ENCODE measurements around the gene ARSB.
"Not testable (repeated sequence)": the region's sequence is repeated elsewhere in the genome, so short reads cannot be mapped to it uniquely, and the experiment has no call there.

The ARSB gene

DNA sequence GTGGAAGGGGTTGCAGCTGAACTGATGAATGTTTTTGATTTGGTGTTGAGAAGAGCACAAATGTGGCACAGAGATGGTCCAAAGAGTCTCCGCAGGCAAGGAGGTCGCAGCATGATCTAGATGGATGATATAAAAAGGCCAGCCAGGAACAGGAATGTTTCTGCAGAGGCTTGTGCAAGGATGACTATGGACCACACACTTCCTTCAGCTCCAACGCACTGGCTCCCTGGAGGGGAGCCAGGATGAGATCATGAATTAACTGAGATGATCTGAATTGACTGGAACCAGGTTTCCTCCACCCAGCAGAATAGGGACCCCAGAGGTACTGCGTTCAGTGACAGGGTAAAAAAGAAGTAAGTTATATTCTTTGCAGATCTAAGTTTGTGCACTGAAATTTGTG, 89.0 kb downstream of the ARSB start:
- DNase-seq: peak; percentile 37 to 52 (median 41)

DNA sequence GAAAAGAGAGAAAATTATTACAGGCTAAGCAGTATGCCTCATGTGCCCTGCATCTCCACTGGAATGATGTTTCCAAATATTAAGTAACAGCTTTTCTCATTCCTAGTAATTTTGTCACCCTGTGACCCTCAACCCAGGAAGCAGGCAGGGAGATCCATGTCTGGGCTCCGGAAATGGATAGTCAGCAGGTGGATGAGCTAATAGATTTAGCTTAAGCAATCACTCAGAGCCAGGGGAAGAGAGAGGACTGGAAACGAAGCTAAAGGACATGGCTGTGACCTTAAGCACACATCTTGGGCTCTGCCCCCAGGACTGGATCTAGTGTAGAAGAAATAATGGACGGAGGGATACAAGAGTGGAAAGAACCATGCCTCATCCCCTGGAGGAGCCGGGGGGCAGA, 89.5 kb downstream of the ARSB start:
- DNase-seq: peak in 1 of 3 donors; percentile 24

DNA sequence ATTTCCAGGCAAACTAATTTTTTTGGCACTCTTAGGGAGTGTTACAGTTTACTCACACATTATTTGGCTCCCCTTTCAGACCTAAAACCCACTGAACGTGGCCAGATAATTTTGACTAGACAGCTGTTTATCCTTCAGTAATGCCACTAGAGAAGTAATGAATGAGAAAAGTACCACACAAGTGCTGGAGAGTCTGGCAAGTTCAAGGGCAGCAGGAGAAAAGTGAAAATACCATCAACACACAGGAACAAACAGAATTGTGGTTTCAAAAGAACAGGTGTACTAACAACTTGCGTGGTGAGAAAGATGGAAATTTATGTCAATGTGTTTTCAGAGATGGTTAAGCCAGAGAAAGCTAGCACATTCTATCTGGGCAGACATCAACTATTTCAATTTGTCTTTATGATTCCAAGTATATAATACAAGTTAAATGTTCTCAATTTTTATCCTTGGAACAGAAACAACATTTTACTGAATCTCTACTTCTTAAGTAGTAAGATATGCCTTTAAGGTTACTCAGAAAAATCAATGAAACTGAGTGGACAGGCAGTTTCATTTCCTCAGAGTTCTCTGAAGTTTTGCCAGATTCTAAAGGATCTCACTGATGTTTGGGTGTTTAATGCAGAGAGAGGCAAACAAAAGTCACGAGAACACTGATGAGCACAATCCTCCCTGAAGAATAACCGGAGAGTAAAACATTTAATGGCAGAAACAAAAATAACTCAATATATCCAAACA, 91.0 kb downstream of the ARSB start:
- DNase-seq: peak in 2 of 3 donors; percentile 24 to 52

DNA sequence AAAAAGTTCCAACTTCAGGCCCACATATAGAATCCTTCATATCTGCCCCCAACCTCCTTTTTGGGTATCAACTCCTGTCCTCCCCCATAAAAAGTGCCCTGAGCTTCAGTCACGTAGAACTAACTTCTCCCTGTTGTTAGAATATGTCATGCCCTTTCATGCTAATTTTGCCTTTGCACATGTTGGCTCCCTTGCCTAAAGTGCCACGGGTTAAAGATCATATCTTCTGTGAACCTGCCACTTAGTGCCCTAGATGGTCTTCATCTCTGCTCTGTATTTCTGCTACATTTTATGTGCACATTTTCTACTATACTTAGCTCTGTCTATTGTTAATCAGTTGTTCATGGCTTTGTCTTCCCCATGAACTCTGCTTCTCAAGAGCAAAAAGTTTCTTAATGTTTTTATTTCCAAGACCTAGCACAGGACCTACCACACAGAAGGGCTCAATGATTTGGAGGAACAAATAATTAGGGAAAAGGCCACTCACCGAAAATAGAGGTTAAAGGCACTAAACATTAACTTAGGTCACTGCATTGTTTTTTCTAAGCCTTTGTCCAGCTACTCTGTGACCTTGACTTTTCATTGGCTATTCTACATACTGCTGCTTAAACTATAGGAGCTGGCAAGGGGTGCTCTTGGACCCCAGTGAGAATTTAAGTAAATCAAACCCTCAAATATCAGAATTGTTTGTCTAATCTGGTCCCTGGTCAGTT, 94.3 kb downstream of the ARSB start:
- DNase-seq: no peak

DNA sequence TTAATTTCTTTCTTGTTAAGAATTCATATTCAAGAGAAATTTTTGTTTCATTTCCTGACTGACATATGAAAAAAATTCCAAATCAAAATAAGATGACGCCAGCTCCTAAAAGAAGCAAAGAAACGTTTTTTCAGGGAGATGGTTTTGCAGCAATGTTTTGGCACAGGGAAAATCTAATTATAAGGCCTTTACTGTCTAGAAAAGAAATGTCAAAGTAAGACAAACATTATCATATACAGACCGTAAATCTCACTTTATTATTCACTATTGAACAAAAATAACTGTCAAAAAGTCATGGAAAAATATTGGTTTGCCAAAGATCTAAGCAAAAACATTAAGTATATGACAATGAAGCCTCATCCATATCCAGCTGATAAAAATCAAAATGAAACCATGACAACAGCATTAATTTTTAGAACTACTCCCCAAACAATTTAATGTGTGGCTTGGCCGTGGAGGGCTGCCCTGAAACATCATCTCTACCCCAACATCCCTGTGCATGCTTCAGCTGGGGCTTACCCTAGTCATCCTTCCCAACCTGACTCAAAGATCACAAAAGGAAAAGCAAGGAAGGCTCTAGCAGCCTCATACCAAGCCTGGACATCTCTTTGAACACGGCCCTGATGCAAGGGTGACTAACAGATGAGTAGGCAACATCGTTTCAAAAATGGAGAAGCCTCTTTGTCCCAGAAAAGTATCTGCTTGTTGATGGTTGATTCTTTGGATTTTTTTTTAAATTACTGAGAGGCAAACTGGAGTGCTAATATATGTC, 95.6 kb downstream of the ARSB start:
- peak; percentile 65 to 73 (median 67) for DNase-seq

DNA sequence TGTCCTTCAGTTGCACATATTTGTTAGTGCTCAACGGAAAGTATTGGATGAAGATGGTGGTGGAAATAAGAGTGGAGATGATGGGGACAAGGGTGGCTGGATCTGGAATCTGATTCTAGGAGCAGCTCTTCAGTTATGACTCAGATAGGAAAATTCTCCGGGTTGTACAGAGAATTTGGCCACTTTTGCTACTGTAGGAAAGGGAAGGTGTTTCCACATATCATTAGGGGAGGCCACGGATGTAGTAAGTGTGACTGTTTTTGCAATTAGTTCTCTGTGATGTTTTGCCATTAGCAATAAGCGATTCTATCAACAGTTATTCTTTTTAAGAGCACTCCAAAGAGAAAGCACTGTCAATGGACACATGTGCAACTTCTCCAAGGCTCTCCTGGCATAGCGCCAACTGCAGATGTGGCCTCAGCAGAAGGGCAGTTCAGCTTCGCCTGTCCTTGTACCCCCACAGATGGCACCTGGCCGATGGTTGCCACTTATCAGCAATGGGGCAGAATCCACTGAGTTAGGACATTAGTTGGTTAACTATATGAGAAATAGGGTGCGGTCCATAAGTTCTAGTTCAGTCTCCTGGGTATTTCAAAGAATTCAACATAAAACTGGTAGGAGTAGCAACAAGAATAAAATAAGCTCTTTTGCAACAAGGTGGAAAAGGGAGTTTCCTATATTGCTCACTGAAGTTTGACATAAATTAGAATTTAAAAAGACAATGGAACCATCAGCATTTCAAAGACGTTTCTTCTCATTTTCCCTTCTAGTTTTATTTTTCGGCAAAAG, 96.3 kb downstream of the ARSB start:
- DNase-seq: peak in 2 of 3 donors; percentile 27 to 38

DNA sequence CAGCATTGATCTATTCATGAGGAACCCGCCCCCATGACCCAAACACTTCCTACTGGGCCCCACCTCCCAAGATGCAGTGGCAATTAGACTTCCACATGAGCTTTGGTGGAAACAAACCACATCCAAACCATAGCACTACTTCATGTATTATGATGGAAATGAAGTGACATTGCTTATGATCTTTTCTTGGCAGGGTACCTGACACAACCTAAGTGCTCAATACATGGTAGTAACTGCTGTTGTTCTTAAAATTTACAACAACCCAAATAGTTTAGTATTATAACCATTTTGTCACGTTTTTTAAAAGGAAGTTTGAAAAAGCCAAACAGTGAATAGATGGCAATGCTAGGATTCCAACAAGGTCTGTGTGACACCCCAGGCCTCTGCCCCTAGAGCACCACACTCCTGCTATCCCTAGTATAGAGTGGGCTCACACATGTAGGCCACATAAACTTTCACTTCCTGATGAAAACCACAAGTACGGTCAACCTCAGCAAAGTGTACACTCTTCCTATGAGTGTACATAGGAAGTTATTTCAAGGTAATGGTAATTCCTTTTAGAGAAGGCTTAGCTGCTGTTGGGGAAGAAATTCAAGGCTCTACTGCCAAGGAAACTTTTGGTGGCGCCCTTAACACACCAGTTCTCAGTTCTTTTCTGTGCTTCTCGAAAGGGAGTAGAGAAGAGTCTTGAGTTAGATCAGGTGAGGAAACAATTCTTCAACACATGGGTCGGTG, 97.6 kb downstream of the ARSB start:
- DNase-seq: peak; percentile 7 to 38 (median 26)

DNA sequence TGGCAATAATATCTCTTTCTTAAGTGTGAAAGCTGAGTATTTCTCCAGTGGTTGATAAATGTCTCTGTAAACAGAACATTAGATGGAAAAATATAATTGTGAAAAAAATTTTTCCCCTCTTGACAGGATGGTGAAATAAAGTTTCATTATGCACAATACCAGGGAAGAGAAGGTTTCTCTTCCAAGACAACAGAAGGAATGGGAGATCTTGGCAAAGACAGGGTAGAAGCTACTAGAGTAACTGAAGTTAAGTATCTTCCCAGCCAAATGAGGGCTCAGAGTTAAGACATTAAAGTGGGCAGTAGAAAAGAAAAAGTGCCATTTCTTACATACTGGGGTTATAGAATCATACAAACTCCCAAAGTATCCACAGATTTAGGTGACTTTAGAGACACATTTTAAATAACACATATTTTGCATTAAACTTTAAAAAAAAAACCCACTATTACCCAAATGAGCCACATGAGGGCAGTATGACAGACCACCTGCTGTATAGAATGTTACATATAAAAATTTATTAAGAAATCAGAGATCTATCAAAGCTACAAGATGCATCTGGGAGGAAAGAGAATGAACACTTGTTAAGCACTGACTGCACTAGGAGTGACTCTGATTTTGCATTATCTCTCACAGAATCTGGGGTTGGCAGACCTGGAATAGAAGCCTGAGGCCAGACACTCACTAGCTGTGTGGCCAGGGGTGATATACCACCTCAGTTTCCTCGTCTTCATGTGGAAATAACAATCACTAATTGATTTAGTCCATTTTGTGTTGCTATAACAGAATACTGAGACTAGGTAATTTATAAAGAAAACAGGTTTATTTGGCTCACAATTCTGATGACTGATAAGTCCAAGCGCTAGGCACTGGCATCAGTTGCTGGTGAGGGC, 98.5 kb downstream of the ARSB start:
- DNase-seq: peak; percentile 26 to 45 (median 31)

DNA sequence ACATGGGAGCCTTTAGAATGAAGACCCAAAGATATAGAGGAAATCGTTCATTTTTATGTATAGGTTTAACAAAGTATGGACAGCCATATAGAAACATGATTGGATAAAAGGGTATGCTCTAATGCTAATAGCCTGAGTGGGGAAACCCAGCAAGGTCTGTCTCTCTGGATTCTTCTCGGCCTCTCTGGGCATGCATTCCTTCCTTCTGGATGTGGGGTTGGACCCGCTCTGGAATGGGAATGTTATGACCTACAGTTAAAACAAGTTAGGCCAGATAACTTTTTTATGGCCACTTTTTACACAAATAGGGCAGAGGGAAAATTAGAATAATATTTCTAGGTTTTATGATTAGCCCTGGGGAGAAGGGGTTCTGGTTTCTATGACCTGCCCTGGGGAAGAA, 103.2 kb downstream of the ARSB start:
- DNase-seq: no peak

DNA sequence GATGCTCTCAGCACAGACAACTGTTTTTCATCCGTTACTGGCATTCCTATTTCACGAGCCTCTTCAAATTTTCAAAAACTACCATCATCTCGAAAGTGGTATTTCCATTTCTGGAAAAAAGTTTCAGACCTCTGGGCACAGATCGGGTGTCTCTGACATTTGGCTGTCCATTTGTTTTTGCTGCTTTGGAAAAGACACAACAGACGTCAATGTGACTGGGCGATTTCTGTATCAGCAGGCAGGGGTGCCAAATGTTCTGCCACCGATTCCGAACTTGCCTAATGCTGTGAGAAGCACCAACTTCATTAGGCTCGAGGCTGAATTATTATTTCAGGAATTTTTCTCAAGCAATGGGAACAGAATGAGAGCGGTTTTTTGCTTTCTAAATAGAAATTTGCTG, 105.6 kb downstream of the ARSB start:
- no peak for DNase-seq

DNA sequence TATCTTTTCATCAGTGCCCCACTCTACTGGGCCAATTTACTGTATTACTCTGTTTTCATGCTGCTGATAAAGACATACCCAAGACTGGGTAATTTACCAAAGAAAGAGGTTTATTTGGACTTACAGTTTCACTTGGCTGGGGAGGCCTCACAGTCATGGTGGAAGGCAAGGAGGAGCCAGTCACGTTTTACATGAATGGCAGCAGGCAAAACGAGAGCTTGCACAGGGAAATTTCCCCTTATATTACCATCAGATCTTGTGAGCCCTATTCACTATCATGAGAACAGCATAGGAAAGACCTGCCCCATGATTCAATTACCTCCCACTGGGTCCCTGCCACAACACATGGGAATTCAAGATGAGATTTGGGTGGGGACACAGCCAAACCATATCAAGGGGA, 119.0 kb downstream of the ARSB start:
- DNase-seq: not testable (repeated sequence)

DNA sequence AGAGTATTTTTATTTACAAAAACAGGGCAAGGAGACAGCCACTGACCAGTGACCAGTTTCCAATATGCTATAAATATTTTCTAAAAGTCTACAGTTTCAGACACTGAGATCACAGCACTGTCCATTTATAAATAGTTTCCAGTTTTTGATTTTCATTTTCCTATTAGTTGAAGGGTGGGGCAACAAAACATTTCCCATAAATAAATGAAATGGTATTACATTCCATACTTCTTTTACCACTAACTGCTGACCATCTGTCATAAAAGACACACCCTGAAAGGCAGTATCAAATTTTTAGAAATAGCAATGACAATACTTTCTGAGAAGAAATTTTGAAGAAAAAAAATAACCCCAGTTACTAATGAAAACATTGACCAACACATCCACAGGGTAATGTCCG, 126.7 kb downstream of the ARSB start:
- no peak for DNase-seq

DNA sequence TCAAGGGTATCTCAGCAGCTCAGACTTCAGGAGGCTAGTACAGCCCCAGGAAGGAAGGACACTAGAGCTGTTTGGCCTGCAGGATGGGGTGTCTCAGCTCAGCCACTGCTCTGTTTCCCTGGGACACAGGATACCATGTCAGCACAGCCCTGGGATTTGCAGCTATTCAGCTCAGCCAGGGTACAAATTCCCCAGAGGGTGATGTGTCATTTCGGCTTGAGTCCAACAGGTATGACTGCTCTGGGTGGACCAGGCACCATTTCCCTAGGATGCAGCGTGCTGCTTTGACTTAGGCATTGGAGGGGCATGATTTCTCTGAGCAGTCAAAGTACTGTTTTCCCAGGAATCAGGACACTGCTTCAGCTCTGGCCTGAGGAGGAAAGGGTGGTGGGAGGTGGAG, 130.1 kb downstream of the ARSB start:
- no peak for DNase-seq

DNA sequence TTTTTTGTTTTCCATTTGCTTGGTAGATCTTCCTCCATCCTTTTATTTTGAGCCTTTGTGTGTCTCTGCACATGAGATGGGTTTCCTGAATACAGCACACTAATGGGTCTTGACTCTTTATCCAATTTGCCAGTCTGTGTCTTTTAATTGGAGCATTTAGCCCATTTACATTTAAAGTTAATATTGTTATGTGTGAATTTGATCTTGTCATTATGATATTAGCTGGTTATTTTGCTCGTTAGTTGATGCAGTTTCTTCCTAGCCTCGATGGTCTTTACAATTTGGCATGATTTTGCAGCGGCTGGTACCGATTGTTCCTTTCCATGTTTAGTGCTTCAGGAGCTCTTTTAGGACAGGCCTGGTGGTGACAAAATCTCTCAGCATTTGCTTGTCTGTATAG, 133.2 kb downstream of the ARSB start:
- not testable (repeated sequence) for DNase-seq

DNA sequence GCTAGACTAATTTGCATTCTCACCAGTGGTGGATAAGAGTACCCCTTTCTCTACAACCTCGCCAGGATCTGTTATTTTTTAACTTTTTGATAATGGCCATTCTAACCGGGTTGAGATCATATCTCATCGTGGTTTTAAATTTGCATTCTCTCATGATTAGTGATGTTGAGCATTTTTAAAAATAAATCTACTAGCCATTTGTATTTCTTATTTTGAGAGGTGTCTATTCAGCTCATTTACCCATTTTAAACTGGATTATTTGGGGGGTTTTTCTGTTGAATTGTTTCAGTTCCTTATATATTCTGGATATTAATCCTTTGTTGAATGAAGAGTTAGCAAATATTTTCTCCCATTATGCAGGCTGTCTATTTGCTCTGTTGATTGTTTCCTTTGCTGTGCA, 139.6 kb downstream of the ARSB start:
- no peak for DNase-seq

DNA sequence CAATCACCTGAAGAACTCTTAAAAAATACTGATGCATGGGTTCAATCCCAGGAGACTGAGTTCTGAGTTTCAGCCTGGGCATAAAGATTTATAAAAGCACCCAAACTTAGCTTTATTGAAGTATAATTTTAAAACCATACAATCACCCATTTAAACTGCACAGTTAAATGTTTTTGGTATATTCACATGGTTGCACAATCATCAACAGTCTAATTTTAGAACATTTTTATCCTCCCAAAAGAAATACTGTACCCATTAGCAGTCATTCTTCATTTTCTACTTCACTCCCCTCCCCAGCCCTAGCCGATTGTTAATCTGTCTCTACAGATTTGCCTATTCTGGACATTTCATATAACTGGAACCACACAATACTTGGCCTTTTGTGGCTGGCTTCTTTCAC, 141.7 kb downstream of the ARSB start:
- no peak for DNase-seq

DNA sequence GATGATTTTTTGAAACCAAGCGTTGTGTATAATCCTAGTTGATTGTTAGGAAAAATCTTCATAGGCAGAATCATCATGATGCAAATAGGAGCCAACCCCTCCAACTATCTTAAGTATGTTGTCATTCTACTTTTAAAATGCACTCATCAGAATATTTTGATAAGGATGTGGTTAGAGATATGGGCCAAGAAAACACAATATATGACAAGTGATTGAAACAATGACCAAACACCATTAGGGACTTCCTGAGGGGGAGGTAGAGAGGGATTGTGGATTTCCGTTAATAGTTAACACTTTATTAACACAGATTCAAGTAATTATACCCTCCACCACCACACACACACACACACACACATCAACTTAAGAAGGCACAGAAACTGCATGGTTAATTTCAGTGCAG, 143.3 kb downstream of the ARSB start:
- no peak for DNase-seq

DNA sequence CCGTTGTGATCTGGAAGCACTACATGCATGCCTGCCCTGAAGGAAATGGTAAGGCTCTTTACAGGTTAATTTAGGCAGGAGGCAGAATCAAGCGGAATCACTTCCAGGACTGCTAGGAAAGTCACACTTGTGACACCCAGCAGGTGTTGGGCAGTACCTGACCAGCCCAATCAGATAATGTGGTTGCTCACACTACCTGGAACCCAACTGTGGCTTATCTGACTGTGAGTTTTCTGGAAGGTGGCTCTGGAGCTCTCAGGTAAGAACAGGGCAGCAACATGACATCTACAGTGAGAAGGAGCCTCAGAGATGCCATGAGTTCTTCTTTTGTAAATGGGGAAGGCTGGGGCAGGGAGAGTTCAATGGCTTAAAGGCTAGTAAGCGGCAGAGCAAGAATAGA, 146.4 kb downstream of the ARSB start:
- DNase-seq: no peak

DNA sequence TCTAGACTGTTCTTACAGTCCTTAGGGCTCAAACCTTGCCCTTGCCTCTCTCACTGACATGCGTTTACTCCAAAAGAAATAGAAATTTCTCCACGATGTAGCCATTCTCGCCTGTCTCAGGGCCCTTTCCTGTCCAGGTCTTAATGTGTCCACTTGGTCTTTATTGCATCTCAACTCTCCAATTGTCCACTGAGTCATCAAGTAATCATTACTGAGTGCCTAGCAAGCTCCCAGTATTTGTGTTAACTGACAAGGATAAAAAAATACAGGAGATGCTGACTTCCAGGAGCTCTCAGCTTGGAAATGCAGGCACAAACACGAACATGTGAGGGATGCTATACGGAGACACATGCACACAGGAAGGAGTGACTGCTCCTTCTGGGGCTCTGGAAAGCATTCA, 147.3 kb downstream of the ARSB start:
- no peak for DNase-seq

DNA sequence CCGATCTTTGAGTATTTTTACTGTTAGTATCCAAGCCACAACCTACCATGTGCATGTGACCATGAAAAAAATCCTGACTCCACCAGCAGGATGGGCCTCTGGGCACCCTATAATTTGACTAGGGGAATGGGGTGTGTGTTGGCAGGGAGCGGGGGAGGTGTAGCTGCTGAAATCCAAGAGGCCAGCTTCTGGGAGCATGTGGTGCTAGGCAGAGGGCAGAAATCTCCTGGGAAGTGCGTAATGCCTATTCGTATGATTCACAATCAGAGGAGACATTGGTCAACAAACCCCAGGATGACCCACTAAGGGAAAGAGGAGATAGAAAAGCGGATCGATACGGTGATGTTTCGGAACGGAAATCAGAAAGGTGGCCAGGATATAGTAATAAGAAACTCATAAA, 149.9 kb downstream of the ARSB start:
- no peak for DNase-seq

DNA sequence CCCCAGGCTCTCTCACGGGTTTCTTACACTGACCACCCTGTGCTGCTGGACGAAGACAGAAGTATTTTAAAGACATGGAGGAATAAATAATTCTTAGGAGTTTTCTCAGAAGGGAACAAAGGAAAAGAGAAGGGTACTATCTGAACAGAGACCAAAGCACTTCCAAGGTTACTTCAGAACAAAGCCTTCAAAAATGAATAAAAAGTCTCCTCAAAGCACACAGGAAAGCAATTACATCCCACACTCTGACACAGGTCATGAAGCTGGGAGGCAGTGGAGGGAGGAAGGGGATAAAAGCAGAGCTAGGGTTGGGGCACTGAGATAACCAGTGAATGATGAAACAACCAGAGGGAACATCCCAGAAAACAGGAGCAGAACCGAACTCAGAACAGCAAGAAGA, 151.8 kb downstream of the ARSB start:
- DNase-seq: no peak
